NCI-H1694 (cell line): ENCODE data around the gene ALK.
A peak's percentile ranks its signal among the peaks of the same experiment; 100 is the strongest.

Experiments used
- DNase-seq: peaks from one replicate; lab custom pipeline; 2025; lab: John Stamatoyannopoulos, UW

The ALK gene

GRCh38 chr2:29223851-29224692 is 697.3 kb downstream of the ALK start:
- DNase-seq, result no peak

GRCh38 chr2:29223257-29223656 is 698.1 kb downstream of the ALK start:
- no peak for DNase-seq

- DNase-seq, result no peak
Measured at GRCh38 chr2:29222381-29223179, 698.8 kb downstream of the ALK start.

- DNase-seq, result no peak
Measured at GRCh38 chr2:29220506-29221270, 700.7 kb downstream of the ALK start.

- DNase-seq, result no peak
Measured at GRCh38 chr2:29219374-29219773, 702.0 kb downstream of the ALK start.

- DNase-seq, result no peak
Measured at GRCh38 chr2:29218550-29219125, 702.7 kb downstream of the ALK start.

GRCh38 chr2:29218071-29218470 is 703.3 kb downstream of the ALK start:
- DNase-seq, result no peak

GRCh38 chr2:29216609-29216909 is 704.8 kb downstream of the ALK start:
- no peak for DNase-seq

- DNase-seq, result no peak
Measured at GRCh38 chr2:29215739-29216608, 705.4 kb downstream of the ALK start.

- DNase-seq, result no peak
Measured at GRCh38 chr2:29215073-29215472, 706.3 kb downstream of the ALK start.

GRCh38 chr2:29213888-29214291 is 707.5 kb downstream of the ALK start:
- DNase-seq, result no peak

- DNase-seq, result no peak
Measured at GRCh38 chr2:29212009-29212408, 709.4 kb downstream of the ALK start.

GRCh38 chr2:29209551-29209950 is 711.8 kb downstream of the ALK start:
- DNase-seq, result no peak

- DNase-seq, result no peak
Measured at GRCh38 chr2:29207352-29208148, 713.8 kb downstream of the ALK start.

- DNase-seq, result no peak
Measured at GRCh38 chr2:29206941-29207340, 714.4 kb downstream of the ALK start.

GRCh38 chr2:29202819-29203495 is 718.4 kb downstream of the ALK start:
- no peak for DNase-seq

GRCh38 chr2:29201979-29202378 is 719.4 kb downstream of the ALK start:
- DNase-seq, result no peak

- DNase-seq, result peak; percentile 32
Measured at GRCh38 chr2:29196792-29197788, 724.3 kb downstream of the ALK start.

- DNase-seq, result no peak
Measured at GRCh38 chr2:29195796-29196195, 725.6 kb downstream of the ALK start.
